DND-41 (cell line): ENCODE measurements around the gene CCL4.

ENCODE experiments used
- EZH2 ChIP-seq: IDR thresholded peaks from 3 replicates; pipeline ENCODE4 v1.6.1; 2012; ENCODE audit warnings: borderline replicate concordance, low read depth, mild to moderate bottlenecking, moderate library complexity, low read length, inconsistent platforms; ENCODE audit not compliant: severe bottlenecking
- TF ChIP-seq, protein P1 (sequence below): IDR thresholded peaks from 2 replicates; pipeline ENCODE4 v1.5.1; 2012; ENCODE audit warnings: borderline replicate concordance, low read length, moderate library complexity, mild to moderate bottlenecking; ENCODE audit not compliant: poor library complexity, severe bottlenecking; ENCODE audit errors: extremely low read depth

DNA sequence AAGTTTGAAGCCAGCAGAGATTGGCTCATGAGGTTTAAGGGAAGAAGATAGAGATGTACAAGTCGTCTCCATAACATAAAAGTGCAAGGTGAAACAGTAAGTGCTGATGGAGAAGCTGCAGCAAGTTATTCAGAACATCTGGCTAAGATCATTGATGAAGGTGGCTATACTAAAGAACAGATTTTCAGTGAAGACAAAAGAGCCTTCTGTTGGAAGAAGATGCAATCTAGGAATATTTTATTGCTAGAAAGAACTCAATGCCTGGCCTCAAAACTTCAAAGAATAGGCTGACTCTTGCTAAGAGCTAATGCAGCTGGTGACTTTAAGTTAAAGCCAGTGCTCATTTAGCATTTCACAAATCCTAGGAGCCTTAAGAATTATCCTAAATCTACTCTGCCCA, 26.0 kb downstream of the CCL4 start:
- no peak for TF ChIP-seq EZH2
- TF ChIP-seq, protein P1, sequence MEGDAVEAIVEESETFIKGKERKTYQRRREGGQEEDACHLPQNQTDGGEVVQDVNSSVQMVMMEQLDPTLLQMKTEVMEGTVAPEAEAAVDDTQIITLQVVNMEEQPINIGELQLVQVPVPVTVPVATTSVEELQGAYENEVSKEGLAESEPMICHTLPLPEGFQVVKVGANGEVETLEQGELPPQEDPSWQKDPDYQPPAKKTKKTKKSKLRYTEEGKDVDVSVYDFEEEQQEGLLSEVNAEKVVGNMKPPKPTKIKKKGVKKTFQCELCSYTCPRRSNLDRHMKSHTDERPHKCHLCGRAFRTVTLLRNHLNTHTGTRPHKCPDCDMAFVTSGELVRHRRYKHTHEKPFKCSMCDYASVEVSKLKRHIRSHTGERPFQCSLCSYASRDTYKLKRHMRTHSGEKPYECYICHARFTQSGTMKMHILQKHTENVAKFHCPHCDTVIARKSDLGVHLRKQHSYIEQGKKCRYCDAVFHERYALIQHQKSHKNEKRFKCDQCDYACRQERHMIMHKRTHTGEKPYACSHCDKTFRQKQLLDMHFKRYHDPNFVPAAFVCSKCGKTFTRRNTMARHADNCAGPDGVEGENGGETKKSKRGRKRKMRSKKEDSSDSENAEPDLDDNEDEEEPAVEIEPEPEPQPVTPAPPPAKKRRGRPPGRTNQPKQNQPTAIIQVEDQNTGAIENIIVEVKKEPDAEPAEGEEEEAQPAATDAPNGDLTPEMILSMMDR: no peak
